ENCODE results near the gene NKX2-3.

Gene NKX2-3

GRCh38 chr10:99526861-99527504, 5.8 kb upstream of the NKX2-3 start:
- no peak for DNase-seq

GRCh38 chr10:99527526-99528493, 4.9 kb upstream of the NKX2-3 start:
- DNase-seq, result no peak

- no peak for DNase-seq
Observed at GRCh38 chr10:99528494-99529441, 4.0 kb upstream of the NKX2-3 start.

DNA sequence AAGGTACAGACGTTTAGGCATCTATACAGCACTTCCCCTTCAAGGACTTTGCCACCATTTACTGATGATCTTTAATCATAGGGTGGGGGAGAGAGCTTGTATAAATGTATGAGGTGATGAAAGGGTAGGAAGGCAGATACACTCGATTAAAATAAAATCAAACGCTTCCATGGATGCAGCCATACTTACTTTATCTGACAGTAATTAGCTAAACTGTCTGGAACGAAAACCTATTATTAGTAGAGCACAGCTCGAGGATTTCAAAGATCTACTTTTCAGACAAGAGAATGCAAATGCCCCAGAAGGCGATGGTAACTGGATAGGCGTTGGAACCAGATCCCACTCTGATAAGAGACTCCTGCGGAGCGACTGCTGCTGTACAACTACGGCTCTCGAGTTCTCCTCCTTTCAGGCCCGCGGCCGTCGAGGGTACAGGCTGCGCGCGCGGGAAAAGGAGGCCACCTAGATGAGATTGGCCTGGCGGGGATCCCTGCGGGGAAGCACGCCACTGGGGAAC, 3.1 kb upstream of the NKX2-3 start:
- DNase-seq, result no peak

DNA sequence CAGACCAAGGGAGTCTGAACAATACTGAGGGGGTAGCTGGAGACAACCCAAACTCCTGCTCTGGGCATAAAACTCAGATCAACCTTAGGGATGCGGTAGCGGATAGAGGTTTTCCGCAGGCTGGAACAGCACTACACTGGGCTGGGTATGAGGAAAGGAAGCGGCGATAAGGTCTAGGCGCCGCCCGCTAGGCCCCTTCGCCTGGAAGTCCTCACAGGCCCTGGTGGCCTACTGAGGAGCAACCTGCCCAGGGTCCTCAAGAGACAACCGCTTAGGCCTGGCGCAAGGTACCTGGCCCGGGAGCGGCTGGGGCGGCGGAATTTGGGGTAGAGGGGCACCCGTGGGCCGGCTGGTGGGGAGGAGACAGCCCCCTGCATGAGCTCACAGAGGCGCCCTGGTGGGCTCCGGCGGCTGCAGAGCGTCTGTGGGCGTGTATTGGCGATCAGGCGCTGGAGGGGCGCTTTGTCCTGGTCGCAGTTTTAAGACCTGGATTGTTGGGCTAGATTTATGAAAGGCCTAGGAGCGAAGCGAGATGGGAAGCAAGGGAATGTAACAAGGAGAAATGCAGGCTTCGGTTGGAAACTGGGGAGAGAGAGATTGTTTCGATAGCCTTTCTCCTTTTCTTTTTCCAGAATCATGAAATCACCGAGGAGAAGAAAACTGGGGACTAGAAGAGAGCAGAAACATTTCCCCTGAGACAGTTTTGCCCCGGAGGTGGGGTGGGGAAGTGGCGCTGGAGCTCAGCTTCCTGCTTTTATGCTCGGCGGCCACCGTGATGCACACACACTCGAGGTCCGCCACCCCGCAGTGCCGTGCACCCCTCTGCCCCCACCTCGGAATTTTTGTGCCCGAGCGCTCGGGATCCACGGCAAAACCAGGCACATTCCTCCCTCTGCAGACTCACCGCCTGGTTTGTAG, 2.4 kb upstream of the NKX2-3 start:
- no peak for DNase-seq

- DNase-seq, result no peak
Observed at GRCh38 chr10:99531026-99531695, 1.6 kb upstream of the NKX2-3 start.

- no peak for DNase-seq
Observed at GRCh38 chr10:99531696-99532593, 797 bp upstream of the NKX2-3 start.

- DNase-seq, result no peak
Observed at GRCh38 chr10:99533496-99534449, 1.0 kb downstream of the NKX2-3 start.

DNA sequence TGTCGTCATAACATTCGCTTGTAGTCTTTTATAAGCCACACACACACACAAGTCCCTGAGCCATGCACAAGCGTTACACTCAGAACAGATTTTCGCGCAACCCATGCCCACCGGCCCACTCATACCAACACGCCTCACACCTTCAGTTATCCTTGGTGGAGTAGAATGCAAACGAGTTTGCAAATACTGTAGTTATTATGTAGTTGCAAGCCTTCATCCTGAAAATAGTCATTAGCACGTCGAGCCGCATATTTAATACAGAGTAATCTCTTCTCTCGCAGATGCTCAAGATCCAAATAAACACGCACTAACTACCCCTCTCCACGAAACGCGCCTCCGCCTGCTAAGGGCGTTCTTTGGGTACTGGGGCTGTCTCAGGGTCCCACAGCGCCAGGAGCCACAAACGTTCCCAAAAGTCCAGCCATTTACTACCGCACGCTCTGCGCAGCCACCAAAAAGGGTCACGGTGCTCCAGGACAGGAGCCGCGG, 1.8 kb downstream of the NKX2-3 start:
- no peak for DNase-seq

GRCh38 chr10:99534939-99535763, 2.4 kb downstream of the NKX2-3 start:
- DNase-seq, result peak; percentile 10

DNA sequence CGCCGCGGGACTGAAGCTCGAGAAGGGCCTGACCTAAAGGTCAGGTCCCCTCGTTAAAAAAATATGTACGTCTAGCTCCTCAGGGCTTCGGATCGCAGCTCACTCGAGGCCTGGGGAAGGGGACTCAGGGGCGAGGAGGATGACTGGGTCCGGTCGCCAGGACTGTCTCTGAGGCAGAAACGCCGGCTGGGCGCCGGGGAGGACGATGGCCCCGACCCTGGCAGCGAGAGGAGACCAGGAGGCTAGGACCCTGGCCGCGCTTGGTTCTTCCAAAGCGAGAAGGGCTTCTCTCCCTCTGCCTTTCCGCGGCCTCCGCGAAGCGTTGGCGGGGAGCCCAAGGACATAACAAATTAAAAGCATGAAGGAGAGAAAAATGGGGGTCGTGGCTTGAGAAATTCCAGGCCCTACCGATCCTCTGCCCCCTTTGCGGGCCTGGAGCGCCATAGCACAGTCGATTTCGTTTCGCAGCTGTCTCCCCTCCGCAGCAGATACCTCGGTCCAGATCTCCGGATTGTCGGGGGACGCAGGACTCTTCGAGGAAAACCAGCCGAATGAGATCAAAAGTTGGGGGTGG, 3.1 kb downstream of the NKX2-3 start:
- no peak for DNase-seq

DNA sequence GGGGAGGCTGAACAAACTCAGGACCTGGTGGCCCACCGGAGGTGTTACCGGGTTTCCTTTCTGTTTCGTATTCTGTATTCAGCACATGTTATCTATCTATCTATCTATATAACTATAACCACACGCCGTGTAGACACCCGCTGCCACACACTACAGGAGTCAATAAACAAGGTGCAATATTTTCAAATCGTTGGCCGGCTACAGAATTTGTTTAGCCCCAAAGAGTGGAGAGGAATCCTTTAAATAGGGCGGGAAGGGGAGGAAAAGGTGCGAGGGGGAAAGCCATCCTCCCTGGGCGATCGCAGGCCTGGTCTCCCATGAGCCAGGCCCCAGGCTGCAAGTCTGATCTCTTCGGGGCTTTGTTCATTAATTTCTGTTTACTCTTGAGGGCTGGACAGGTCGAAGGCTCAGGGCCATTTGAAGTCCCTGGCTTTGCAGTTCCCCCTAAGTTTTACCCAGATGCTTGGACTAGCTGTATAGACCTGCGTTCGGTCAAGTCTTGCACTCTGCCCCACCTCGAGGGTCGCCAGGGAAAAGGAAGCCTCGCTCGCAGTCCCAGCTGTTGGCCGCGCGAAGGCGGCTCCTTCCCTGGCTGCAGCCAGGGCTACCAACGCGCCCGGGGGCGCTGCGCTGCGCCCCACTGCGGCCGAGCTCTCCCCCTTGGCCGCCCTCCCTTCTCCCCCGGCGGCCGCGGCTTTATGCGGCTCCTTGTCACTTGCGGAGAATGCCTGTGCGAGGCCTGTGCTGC, 3.8 kb downstream of the NKX2-3 start:
- DNase-seq, result no peak

DNA sequence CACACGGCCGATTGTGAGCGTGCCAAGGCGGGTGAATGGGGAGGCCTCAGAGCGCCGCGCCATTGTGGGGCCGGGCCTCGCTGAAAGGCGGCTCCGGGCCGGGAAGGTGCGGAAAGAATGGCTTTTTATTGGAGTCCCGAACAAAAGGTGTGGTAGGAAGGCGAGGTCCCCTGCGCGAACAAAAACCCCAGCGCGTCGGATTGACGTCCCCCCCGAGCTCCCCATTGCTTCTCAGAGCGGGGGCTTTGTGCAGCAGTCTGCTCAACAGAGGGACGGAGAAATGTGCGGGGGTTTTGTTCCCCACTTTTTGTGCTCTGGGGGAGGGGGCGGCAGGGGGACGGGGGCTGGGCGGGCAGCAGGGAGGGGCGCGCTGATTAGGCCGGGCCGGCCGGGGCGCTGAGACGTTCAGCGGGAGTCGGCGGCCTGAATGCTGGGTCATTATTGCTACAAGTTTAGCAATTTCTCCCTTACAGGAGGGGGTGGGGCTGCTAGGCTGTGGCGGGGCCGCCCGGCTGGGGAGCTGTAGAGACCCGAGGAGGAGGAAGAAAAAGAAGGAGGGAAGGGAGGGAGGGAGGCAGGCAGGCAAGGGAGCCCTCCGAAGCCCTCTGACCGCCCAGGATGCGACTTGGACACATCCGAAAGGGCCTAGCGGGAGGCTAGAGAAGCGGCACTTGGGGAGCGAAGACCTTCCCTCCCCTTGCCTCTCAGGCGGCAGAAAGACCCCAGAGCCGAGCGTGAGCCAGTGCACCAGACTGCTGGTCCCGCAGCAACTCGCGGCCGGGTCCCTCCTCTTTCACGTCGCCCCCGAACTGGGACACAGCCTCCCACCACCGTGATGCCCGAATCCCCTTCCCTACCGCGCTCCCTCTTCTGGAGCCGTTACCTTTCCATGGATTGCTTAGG, 4.6 kb downstream of the NKX2-3 start:
- no peak for DNase-seq

DNA sequence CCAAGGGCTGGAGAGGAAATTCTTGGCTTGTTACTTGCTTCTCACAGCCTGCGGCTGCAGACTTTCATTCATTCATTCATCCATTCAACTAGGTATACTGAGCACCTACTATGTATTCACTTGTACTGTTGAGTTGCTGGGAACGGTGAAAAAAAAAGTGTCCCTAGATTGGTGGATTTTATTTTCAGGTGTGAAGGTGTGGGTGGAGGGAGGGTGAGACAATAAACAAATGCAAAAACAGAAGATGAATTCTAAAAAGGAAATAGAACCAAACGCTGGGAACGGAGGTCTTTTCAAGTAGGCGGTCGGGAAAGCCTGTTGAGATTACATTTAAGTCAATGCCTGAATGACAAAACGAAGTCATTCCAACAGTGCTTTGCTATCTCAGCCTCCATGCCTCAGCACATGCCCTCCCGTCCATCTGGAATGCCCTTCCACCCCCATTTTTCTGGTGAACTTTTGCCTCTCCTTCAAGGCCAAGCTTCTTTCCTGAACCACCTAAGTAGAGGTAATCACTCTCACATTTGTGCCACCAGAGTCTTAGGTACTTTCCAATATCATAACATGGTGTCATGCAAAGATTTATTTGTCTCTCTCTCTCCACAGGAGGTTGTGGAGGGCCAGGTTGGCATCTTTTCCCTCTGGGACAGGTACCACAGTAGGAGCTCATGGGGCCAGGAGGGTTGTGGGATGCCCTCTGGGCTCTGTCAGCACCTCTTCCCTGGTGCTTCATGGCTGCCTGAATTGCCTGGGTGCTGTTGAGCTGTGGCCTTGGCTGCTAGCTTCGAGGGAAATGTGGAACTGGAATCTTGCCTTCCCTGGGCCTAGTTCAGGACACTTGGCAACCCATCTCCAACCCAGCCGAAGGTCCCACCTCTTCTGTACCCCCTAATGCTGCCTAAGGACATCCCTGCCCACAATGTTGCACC, 5.5 kb downstream of the NKX2-3 start:
- DNase-seq, result no peak
